ENCODE results near the gene CTNNBL1. TPM values are rescaled to one million over a fixed set of nuclear protein-coding genes. Genes with fewer than 3 reads are reported as not detected.
"Not testable (repeated sequence)": the region's sequence is repeated elsewhere in the genome, so short reads cannot be mapped to it uniquely, and the experiment has no call there.

Gene CTNNBL1
- total RNA-seq, 1 experiment from 2014 or later: 55.4 TPM

DNA sequence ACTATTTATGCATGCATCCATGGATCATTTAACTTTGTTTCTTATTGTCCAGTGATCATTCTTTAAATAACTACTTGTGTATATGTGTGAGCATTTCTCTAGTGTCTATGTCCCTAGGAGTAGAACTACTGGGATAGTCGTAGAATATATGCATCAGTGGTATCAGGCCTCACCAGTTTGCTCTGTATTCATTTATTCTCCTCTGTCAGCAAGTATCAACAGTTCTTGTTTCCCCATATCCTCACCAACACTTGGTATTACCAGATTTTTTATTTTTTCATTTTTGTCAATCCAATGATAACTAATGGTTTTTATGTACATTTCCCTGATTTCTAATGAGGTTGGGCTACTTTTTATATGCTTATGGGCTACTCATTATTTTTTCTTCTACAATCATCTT lies 27.9 kb downstream of the CTNNBL1 start:
- CTCF ChIA-PET: no interaction called here
- Histone ChIP-seq H3K4me3 (replicated peaks in 1 of 2; ENCODE audit: low read depth in 1 of 2, low read length in 2 of 2) (no peak overlapping the region), H3K4me2 (ENCODE audit: low read length) (no peak overlapping the region), H3K9ac (ENCODE audit: low read length) (no peak overlapping the region), H3K27ac (ENCODE audit: low read depth, low read length) (no peak overlapping the region), H3K27me3 (ENCODE audit: insufficient read depth, low read length) (no peaks in the 10 kb centered on the region), H3K9me3 (ENCODE audit: control insufficient read depth in 1 of 2, insufficient read depth in 1 of 2, low read depth in 1 of 2, low read length in 2 of 2) (no peaks in the 10 kb centered on the region), H2AFZ (ENCODE audit: low read depth, low read length, poor library complexity, severe bottlenecking) (no peak overlapping the region), H4K20me1 (ENCODE audit: insufficient read depth) (peaks cover 4% of the 10 kb centered on the region; the same call in 1 of the 2 replicates), H3K9me2 (ENCODE audit: insufficient read depth) (no peaks in the 10 kb centered on the region), H3K36me3 (ENCODE audit: control insufficient read depth in 1 of 2, insufficient read depth in 2 of 2, low read length in 2 of 2) (no peaks in the 10 kb centered on the region), H3K79me2 (ENCODE audit: insufficient read depth, low read length) (peaks cover 38% of the 10 kb centered on the region), H3K4me1 (ENCODE audit: control insufficient read depth in 1 of 2, insufficient read depth in 2 of 2, low read length in 2 of 2) (no peaks in the 10 kb centered on the region)
- DNase-seq (ENCODE audit: low read depth, low spot score): no peak
- no TSS peak for BruUV-seq (replicated peaks)
- ATAC-seq: no peak
- RAD21 ChIA-PET (ENCODE audit: low non-redundant PET in 1 of 2, low total read pairs in 2 of 2, uncharacterized antibody in 2 of 2, unreplicated experiment in 2 of 2): no interaction called here
- POLR2A ChIA-PET: no interaction called here
- TF ChIP-seq SRF (IDR thresholded peaks at IDR 0.05; ENCODE audit: low read depth): no peak
- no peak for TF ChIP-seq EGR1 (IDR thresholded peaks at IDR 0.05; ENCODE audit: low read depth)
- no peak for TF ChIP-seq JUND (IDR thresholded peaks at IDR 0.05)
- no peak for TF ChIP-seq RAD21 (IDR thresholded peaks at IDR 0.05; ENCODE audit: low read depth)
- TF ChIP-seq, protein P1, sequence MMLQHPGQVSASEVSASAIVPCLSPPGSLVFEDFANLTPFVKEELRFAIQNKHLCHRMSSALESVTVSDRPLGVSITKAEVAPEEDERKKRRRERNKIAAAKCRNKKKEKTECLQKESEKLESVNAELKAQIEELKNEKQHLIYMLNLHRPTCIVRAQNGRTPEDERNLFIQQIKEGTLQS (IDR thresholded peaks at IDR 0.05): no peak
- TF ChIP-seq MAX (IDR thresholded peaks at IDR 0.05): no peak
- intact Hi-C loops (cut with micrococcal nuclease): no loop called here

GRCh38 chr20:37722312-37722711 lies 28.5 kb downstream of the CTNNBL1 start:
- ATAC-seq; CTCF ChIA-PET; H3K27ac ChIP-seq (ENCODE audit: low read depth, low read length): not testable (repeated sequence)

More at GRCh38 chr20:37722312-37722711, 28.5 kb downstream of the CTNNBL1 start:
- H3K9me3 ChIP-seq (ENCODE audit: control insufficient read depth in 1 of 2, insufficient read depth in 1 of 2, low read depth in 1 of 2, low read length in 2 of 2); H3K27me3 ChIP-seq (ENCODE audit: insufficient read depth, low read length); intact Hi-C loops (cut with micrococcal nuclease); POLR2A ChIA-PET; H3K9me2 ChIP-seq (ENCODE audit: insufficient read depth); H2AFZ ChIP-seq (ENCODE audit: low read depth, low read length, poor library complexity, severe bottlenecking); RAD21 ChIA-PET (ENCODE audit: low non-redundant PET in 1 of 2, low total read pairs in 2 of 2, uncharacterized antibody in 2 of 2, unreplicated experiment in 2 of 2); H3K4me2 ChIP-seq (ENCODE audit: low read length); H3K36me3 ChIP-seq (ENCODE audit: control insufficient read depth in 1 of 2, insufficient read depth in 2 of 2, low read length in 2 of 2); H3K9ac ChIP-seq (ENCODE audit: low read length); BruUV-seq (replicated peaks); H3K4me1 ChIP-seq (ENCODE audit: control insufficient read depth in 1 of 2, insufficient read depth in 2 of 2, low read length in 2 of 2); H3K4me3 ChIP-seq (replicated peaks in 1 of 2; ENCODE audit: low read depth in 1 of 2, low read length in 2 of 2); DNase-seq (ENCODE audit: low read depth, low spot score); H4K20me1 ChIP-seq (ENCODE audit: insufficient read depth): not testable (repeated sequence)
- H3K79me2 ChIP-seq (ENCODE audit: insufficient read depth, low read length): peaks cover 42% of the 10 kb centered on the region

Data from HCT116 (cell line).